ENCODE measurements around the gene TMEM225.

DNA sequence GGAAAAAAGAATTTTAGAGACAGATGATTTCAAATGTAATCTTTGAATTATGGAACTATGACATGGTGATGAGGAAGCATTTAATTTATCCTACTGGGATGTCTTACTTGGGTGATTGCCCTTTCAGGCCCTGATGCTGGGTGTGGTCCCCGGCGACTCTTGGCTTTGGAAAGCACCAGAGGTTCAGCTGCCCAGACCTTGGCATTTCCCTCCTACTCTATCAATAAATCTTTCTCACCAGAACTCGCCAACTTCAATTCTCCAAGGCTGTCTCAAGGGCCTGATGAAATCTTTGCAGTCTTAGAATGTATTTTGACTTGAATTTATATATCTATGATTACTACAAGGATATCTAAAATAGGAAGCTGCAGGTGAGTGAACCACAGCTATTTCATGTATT, 35.5 kb upstream of the TMEM225 start:
- TF ChIP-seq SIN3A (IDR thresholded peaks at IDR 0.05; ENCODE audit: borderline replicate concordance, insufficient read depth, low read length) = no peak
- TF ChIP-seq TAF1 (IDR thresholded peaks at IDR 0.05; ENCODE audit: borderline replicate concordance, insufficient read depth, low read length) = no peak

Measured in PFSK-1 (cell line).